SJCRH30 (cell line): ENCODE results near the gene TRAPPC2L. TPM values are rescaled to one million over a fixed set of nuclear protein-coding genes. Genes with fewer than 3 reads are reported as not detected.
A peak's percentile ranks its signal among the peaks of the same experiment; 100 is the strongest.

Experiments used
- DNase-seq, 2 experiments: peaks; one replicate each; pipeline ENCODE4 v3.0.0-alpha.2; 2015 to 2020
- H3K27ac ChIP-seq: fragments of 250-450 bp; sonication (Bioruptor Pico); 2 replicates; pipeline ENCODE4 v1.5.1; 2020; ENCODE audit warnings: mild to moderate bottlenecking, moderate library complexity
- H3K27me3 ChIP-seq: fragments of 250-450 bp; sonication (Bioruptor Pico); 2 replicates; pipeline ENCODE4 v1.5.1; 2020; ENCODE audit warnings: mild to moderate bottlenecking, moderate library complexity
- H3K36me3 ChIP-seq: fragments of 250-450 bp; sonication (Bioruptor Pico); 2 replicates; pipeline ENCODE4 v1.5.1; 2020; ENCODE audit warnings: mild to moderate bottlenecking, moderate library complexity
- H3K4me1 ChIP-seq: fragments of 250-450 bp; sonication (Bioruptor Pico); 2 replicates; pipeline ENCODE4 v1.5.1; 2020; ENCODE audit warnings: mild to moderate bottlenecking, moderate library complexity
- H3K4me3 ChIP-seq: fragments of 250-450 bp; sonication (Bioruptor Pico); 2 replicates; pipeline ENCODE4 v1.5.1; 2020; ENCODE audit warnings: mild to moderate bottlenecking, moderate library complexity
- H3K9me3 ChIP-seq: fragments of 250-450 bp; sonication (Bioruptor Pico); replicated peaks from 2 replicates; pipeline ENCODE4 v1.5.1; 2020; ENCODE audit warnings: mild to moderate bottlenecking, moderate library complexity
- total RNA-seq: library from RNA; depleted of rRNA; stranded (reverse); fragments of >200 nt; shearing (Covaris generic); gene quantifications from 2 replicates; pipeline ENCODE4 v1.2.3, GENCODE V29; 2014

Gene TRAPPC2L
- total RNA-seq, 1 experiment from 2014 or later: 34.3 TPM

DNA sequence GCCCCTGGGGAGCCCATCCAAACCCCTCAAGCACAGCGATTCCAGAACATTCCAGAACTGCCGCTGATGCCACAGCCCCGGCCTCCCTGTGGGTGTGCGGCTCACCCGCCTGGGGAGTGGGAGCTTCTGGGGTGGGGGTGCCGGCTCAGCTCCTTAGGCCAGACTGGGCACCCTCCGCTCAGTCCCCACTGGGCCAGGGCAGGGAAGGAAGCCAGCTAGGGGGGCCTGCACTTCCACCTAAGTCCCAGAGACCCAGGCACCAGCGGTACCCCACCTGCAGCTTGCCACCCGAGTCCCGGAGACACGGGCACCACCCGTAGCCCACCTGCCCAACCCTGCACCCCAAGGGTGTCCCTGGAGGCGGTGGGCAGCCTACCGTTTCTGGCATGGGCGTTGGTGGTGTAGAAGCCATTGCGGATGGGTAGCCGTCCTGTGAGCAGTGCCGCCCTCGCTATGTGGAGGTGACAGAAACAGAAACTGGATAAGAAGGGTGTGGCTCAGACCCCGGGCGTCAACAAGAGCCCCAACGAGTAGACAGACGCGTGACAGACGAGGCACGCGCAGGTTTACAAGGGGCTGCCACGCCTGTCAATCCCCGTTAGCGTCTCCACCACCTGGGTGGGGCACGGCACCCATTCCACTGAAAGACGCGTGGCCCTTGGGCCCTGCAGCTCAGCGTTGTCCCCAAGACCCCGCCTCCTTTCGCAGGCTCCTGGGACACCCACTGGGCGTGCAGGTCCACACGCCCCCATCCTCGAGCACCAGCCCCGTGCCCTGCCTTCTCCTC, 15.2 kb upstream of the TRAPPC2L start:
- Histone ChIP-seq H3K27ac (no peak overlapping the region), H3K36me3 (no peaks in the 10 kb centered on the region), H3K9me3 (no peaks in the 10 kb centered on the region), H3K4me3 (no peak overlapping the region), H3K27me3 (no peaks in the 10 kb centered on the region), H3K4me1 (no peaks in the 10 kb centered on the region)
- no peak for DNase-seq

DNA sequence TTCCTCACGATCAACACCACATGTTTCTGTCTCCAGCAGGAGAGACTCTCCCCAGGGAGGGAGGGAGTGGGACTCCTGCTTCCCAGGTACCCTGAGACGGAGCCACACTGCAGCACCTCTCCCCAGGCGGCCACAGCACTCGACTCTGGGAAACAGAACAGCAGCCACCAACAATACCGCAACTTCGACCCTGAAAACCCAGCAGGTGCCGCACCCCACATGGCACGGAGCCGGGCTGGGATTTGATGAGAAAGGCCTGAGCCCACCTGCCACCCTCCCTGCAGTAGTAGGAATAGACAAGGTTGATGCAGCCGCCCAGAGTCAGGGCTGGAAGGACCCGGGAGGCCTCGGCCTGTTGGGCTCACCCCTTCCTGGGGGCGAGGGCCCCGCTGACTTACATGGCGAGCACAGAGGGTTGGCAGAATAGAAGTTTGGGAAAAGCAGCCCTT, 14.6 kb upstream of the TRAPPC2L start:
- Histone ChIP-seq H3K27me3 (no peaks in the 10 kb centered on the region), H3K4me1 (no peaks in the 10 kb centered on the region), H3K36me3 (no peaks in the 10 kb centered on the region), H3K4me3 (no peak overlapping the region), H3K27ac (no peak overlapping the region), H3K9me3 (no peaks in the 10 kb centered on the region)
- DNase-seq: no peak

DNA sequence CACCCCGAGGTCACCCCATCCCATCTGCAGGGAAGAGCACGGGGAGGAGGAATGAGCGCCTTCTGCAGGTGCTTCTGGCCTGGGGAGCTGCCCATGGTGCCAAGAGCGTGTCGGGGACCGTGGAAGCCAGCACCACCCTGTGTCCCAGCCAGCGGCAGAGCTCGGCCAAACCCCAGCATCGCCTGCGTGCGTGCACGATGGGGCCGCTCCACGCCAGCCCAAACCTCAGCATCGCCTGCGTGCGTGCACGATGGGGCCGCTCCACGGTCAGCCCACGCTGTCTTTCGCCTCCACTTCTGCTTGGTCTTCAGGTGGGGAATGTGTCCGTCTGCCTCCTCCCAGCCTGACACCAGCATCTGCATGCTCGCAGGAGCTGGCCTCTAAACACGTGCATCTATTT, 14.1 kb upstream of the TRAPPC2L start:
- Histone ChIP-seq H3K4me1 (no peaks in the 10 kb centered on the region), H3K9me3 (no peaks in the 10 kb centered on the region), H3K27ac (no peak overlapping the region), H3K36me3 (no peaks in the 10 kb centered on the region), H3K27me3 (no peaks in the 10 kb centered on the region), H3K4me3 (no peak overlapping the region)
- no peak for DNase-seq

DNA sequence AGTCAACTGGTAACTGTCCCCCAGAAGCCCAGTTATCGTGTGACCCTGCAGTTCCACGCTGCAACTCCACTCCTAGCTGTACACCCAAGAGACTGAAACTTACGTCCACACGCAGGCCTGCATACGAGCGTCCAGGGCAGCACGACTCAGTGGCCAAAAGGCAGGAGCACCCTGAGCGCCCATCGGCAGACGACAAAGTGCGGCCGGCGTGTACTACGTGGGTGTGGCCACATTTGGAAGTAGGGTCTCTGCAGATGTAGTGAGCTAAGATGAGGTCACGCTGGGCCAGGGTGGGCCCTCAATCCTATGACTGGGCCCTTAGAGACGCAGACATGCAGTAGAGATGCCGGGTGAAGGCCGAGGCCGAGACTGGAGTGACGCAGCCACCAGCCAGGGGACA, 13.7 kb upstream of the TRAPPC2L start:
- Histone ChIP-seq H3K27me3 (no peaks in the 10 kb centered on the region), H3K27ac (no peak overlapping the region), H3K4me3 (no peak overlapping the region), H3K9me3 (no peaks in the 10 kb centered on the region), H3K4me1 (no peaks in the 10 kb centered on the region), H3K36me3 (no peaks in the 10 kb centered on the region)
- DNase-seq: no peak

DNA sequence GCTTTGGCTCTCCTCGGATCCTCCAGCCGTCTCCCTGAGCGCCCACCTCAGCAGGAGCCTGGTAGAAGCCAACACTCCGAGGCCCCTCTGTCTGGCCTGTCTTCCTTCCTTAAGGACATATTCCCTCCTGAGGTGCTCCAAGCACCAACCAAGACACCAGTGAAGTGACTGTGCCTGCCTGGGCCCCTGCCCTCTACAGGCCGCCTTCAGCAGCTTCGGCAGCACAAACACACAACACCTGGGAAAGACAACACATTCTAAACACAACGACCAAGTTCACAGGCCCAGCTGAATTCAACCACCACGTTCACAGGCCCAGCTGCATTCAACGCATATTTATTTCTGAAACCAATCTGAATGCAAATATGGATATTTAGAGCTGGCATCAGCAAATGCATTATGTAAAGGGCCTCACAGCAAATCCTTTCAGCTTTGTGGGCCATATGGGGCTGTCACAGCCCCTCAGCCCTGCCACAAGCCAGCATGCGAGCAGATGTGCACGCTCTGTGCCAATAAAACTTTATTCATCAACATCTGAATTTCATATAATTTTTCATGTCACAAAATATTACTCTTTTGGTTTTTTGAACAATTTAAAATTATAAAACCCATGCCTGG, 12.4 kb upstream of the TRAPPC2L start:
- H3K4me1 ChIP-seq: no peaks in the 10 kb centered on the region
- no peak overlapping the region for H3K4me3 ChIP-seq
- no peak overlapping the region for H3K27ac ChIP-seq
- no peak for DNase-seq
- H3K36me3 ChIP-seq: no peaks in the 10 kb centered on the region
- H3K9me3 ChIP-seq: no peaks in the 10 kb centered on the region
- H3K27me3 ChIP-seq: no peaks in the 10 kb centered on the region

DNA sequence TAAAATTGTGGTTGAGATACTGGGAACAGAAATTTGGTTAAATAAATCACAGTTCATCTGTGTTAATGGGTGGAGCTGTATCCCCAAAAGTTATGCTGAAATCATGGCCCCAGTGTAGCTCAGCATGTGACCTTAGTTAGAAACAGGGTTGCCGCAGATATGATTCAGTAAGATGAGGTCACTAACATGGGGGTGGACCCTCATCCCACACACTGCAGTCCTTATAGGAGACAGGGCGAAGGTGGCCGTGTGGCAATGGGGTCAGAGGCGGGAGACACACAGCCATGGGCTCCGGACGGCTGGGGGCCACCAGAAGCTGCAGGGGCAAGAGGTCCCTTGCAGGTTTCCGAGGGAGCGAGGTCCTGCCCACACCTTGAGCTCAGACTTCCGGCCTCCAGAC, 10.8 kb upstream of the TRAPPC2L start:
- Histone ChIP-seq H3K4me3 (no peak overlapping the region), H3K27me3 (no peaks in the 10 kb centered on the region), H3K9me3 (no peaks in the 10 kb centered on the region), H3K4me1 (no peaks in the 10 kb centered on the region), H3K27ac (no peak overlapping the region), H3K36me3 (no peaks in the 10 kb centered on the region)
- no peak for DNase-seq

DNA sequence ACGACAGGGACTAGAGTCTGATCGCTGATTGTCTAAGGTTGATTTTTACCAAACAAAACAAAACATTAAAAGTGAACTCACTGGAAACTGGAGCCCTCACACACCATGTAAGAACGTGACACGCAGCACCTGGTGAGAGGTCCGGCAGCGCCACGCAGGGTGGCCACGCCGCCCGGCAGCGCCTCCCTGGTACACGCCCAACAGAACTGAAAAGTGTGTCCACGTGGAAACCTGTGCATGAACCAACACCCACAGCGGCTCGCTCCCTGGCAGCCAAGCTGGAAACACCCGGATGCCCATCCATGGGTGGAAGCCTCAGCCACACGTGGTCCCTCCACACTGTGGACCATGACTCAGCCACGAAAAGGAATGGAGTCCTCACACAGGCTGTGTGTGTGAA, 9.3 kb upstream of the TRAPPC2L start:
- no peaks in the 10 kb centered on the region for H3K9me3 ChIP-seq
- no peaks in the 10 kb centered on the region for H3K36me3 ChIP-seq
- H3K4me3 ChIP-seq: no peak overlapping the region
- no peaks in the 10 kb centered on the region for H3K4me1 ChIP-seq
- H3K27ac ChIP-seq: no peak overlapping the region
- no peak for DNase-seq
- H3K27me3 ChIP-seq: no peaks in the 10 kb centered on the region

DNA sequence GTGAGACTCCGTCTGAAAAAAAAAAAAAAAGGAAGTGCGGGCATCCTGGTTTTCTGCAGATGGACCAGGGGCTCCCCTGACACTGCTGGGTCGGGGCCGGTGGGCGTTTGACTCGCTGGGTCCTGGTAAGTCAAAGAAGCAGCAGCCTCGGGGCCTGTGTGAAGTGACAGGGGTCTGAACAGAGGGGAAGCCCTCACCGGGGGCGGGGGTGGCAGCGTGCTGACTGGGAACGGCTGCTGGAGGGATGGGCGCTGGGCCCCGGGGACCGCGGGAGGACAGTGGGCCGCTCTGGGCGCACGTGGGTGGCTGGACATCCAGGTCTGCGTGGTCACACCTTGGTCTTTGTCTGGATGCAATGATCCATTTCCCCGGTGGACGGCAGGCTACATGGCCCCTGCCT, 8.4 kb upstream of the TRAPPC2L start:
- Histone ChIP-seq H3K4me3 (no peak overlapping the region), H3K36me3 (no peaks in the 10 kb centered on the region), H3K27ac (no peak overlapping the region), H3K4me1 (no peaks in the 10 kb centered on the region), H3K27me3 (no peaks in the 10 kb centered on the region), H3K9me3 (no peaks in the 10 kb centered on the region)
- DNase-seq: no peak

DNA sequence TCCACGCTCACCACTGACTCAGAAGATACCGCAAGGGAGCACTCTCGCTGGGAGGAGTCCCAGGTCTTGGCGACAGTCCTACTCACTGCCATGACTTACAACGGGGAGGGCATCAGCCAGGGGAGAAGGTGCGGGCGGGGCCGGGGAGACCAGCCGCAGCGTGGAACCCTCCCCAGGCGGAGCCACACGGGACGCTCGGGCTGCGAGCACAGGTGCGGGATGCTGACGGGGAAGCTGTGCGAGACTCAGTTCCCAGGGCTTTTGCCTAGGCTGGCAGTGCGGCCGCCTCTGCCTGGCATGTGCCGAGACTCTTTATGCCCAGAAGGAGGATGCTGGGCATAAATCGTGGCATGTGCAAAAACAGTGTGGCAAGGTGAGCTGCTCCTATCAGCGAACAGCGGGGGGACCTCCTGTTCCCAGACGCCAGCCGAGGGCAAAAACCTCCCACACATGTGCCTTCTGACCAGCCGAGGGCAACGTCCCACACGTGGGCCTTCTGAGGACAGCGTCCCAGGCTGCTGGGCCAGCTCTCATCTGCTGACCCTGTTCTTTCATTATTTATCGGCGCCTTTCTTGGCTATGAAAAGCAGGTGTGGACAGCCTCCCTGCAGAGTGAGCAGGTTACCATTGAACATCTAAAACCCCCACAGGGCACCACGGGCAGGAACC, 6.3 kb upstream of the TRAPPC2L start:
- Histone ChIP-seq H3K27me3 (no peaks in the 10 kb centered on the region), H3K4me3 (no peak overlapping the region), H3K4me1 (peaks cover 3% of the 10 kb centered on the region; the same call in 1 of the 2 replicates), H3K9me3 (no peaks in the 10 kb centered on the region), H3K36me3 (no peaks in the 10 kb centered on the region), H3K27ac (no peak overlapping the region)
- no peak for DNase-seq

DNA sequence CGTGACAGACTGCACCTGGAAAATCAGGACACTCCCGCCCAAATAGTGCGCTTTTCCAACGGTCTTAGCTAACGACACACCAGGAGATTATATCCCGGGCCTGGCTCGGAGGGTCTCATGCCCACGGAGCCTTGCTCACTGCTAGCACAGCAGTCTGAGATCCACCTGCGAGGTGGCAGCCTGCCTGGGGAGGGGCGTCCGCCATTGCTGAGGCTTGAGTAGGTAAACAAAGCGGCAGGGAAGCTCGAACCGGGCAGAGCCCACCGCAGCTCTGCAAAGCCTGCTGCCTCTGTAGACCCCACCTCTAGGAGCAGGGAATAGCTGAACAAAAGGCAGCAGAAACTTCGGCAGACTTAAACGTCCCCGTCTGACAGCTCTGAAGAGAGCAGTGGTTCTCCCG, 5.3 kb upstream of the TRAPPC2L start:
- Histone ChIP-seq H3K36me3 (no peaks in the 10 kb centered on the region), H3K27me3 (no peaks in the 10 kb centered on the region), H3K4me3 (no peak overlapping the region), H3K4me1 (peaks cover 3% of the 10 kb centered on the region; the same call in 1 of the 2 replicates), H3K9me3 (no peaks in the 10 kb centered on the region), H3K27ac (no peak overlapping the region)
- DNase-seq: no peak

DNA sequence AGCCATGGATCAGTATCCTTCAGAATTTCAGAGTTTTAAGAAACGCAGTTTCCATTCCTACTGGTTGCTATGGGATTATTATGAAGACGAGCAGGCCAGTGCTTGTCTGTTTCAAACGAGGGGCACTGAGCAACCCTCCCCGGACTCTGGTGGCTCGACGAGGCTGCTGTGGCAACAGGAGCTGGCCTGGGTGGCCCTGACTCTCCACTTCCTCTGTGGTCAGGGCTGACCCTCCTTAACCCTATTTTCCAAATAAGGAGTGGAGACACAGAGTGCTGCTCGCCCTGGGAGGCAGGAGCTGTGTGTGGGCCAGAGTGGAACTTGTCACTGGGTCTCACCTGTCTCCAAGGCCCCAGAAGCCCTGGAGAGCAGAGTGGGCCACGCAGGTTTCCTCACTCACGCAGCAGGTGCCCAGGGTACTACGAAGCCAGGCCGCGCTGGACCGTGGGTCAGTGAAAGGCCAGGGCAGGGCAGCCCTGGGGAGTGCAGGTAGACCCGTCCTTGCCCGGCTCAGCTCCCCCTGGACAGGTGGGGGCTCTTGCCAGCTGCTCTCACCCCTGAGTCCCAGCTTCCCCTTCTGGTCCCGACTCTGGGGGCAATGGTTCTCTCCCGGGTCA, 3.5 kb upstream of the TRAPPC2L start:
- no peak for DNase-seq
- H3K9me3 ChIP-seq: no peaks in the 10 kb centered on the region
- no peak overlapping the region for H3K27ac ChIP-seq
- no peak overlapping the region for H3K4me3 ChIP-seq
- no peaks in the 10 kb centered on the region for H3K27me3 ChIP-seq
- H3K36me3 ChIP-seq: no peaks in the 10 kb centered on the region
- peaks cover 6% of the 10 kb centered on the region for H3K4me1 ChIP-seq

DNA sequence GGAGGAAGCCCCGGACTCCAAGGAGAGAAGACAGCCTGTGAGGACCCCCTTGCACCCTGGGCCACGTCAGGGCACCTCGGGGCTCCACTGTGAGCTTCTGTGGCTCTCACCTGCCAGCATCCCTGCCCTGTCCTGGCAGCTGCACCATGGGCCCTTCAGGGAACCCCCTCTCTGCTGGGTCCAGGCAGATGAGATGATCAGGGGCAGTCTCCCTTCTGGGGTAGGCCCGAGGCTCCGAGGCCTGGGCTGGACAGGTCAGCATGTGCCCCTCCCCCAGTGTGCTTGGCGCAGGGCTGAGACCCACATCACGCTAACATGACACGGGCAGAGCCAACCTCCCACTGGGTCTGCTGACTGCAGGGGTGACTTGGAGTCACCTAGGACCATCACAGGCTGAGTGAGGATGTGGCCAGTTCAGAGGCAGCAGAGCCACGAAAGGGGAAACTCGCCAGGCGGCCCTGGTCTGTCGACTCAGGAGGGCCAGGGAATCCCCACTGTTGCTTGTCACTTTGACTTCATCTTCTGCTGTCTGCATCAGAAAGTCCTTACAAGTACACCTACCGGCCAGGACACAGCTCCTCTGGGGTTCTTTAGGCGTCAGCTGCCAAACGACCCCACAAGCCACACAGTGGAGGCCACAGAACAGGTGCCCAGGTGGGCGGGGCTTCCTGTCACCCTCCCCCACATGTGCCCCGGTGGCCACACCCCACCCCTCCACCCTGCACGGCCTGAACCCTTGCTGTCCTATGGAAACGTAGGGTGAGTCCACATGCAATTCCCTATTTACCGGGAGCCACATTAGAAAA, 2.4 kb upstream of the TRAPPC2L start:
- no peak overlapping the region for H3K4me3 ChIP-seq
- no peaks in the 10 kb centered on the region for H3K27me3 ChIP-seq
- H3K27ac ChIP-seq: no peak overlapping the region
- H3K4me1 ChIP-seq: peaks cover 6% of the 10 kb centered on the region
- no peaks in the 10 kb centered on the region for H3K36me3 ChIP-seq
- peak; percentile 39 to 44 for DNase-seq
- H3K9me3 ChIP-seq: no peaks in the 10 kb centered on the region

DNA sequence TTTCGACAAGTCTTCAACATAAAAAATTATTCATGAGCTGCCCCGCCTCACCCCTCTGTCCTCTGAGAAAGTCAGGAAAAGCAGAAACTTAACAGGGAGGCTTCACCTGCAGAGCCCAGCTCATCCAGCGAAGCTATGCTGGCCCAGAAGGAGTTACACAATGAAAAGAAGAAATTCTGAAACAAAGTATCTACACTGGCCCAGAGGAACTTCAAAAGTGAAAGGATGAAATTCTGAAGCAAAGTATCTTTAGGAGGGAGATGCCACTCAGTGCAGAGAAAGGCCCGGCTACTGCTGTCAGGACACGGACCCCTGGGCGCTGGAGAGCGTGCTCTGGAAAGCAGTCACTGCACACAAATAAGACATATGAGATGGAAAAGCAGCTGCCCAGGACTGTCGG, 1.8 kb upstream of the TRAPPC2L start:
- no peaks in the 10 kb centered on the region for H3K27me3 ChIP-seq
- no peaks in the 10 kb centered on the region for H3K36me3 ChIP-seq
- no peak for DNase-seq

DNA sequence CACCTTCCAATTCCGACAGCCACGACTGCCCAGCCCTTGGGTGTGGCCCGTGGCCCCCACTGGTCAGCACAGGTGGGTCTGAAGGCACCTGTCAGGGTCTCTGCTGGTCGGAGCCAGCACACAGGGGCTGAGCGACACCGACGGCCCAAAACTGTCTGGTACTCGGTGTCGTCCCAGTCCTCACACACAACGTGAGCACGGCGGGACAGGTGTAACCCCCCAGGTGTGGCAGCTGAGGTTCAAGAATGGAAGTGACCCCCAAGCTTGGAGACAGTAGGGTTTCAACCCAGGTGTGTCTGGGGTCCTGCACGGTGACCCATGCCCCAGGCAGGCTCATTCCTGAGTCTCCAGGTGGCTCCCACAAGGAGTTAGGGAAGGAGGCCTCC, 1.2 kb upstream of the TRAPPC2L start:
- Histone ChIP-seq H3K9me3 (no peaks in the 10 kb centered on the region), H3K36me3 (no peaks in the 10 kb centered on the region), H3K4me1 (peaks cover 6% of the 10 kb centered on the region), H3K27ac (no peak overlapping the region), H3K27me3 (no peaks in the 10 kb centered on the region), H3K4me3 (peak overlapping the region; percentile 54)
- DNase-seq: no peak

More for the DNA sequence above, 1.8 kb upstream of the TRAPPC2L start:
- Histone ChIP-seq H3K4me3 (no peak overlapping the region), H3K4me1 (peaks cover 6% of the 10 kb centered on the region), H3K9me3 (no peaks in the 10 kb centered on the region), H3K27ac (no peak overlapping the region)
